Epithelial cell of prostate (primary cell): Measurements from ENCODE around the gene CRIP2.

Experiments used
- DNase-seq: peaks from one replicate; pipeline ENCODE4 v3.0.0-alpha.2; 2011; ENCODE audit warnings: low read depth, low spot score
- H3K27ac ChIP-seq: fragments of 450-650 bp; 2 replicates; pipeline ENCODE4 v1.5.1; 2017; ENCODE audit warnings: mild to moderate bottlenecking

Gene CRIP2

GRCh38 chr14:105475269-105476096 is 862 bp downstream of the CRIP2 start:
- DNase-seq = no peak
- H3K27ac ChIP-seq = peak overlapping the region; percentile 36

- DNase-seq = no peak
- H3K27ac ChIP-seq = peak overlapping the region; percentile 36
These were observed 1.6 kb downstream of the CRIP2 start for GRCh38 chr14:105476097-105476830.

- no peak overlapping the region for H3K27ac ChIP-seq
- no peak for DNase-seq
These were observed 2.4 kb downstream of the CRIP2 start for GRCh38 chr14:105476831-105477659.

- no peak overlapping the region for H3K27ac ChIP-seq
- no peak for DNase-seq
These were observed 3.2 kb downstream of the CRIP2 start for GRCh38 chr14:105477660-105478397.

GRCh38 chr14:105478398-105479251 is 4.0 kb downstream of the CRIP2 start:
- H3K27ac ChIP-seq = no peak overlapping the region
- DNase-seq = no peak

- no peak overlapping the region for H3K27ac ChIP-seq
- DNase-seq = no peak
These were observed 5.0 kb downstream of the CRIP2 start for GRCh38 chr14:105479431-105480158.

GRCh38 chr14:105480199-105480746 is 5.7 kb downstream of the CRIP2 start:
- DNase-seq = no peak
- H3K27ac ChIP-seq = no peak overlapping the region

GRCh38 chr14:105480807-105481801 is 6.5 kb downstream of the CRIP2 start:
- H3K27ac ChIP-seq = peak overlapping the region; percentile 82
- DNase-seq = peak; percentile 34

- peak; percentile 84 for DNase-seq
- H3K27ac ChIP-seq = peak overlapping the region; percentile 82
These were observed 7.4 kb downstream of the CRIP2 start for GRCh38 chr14:105481886-105482457.

GRCh38 chr14:105482486-105483110 is 8.0 kb downstream of the CRIP2 start:
- DNase-seq = no peak
- H3K27ac ChIP-seq = peak overlapping the region; percentile 82

GRCh38 chr14:105483300-105484068 is 8.9 kb downstream of the CRIP2 start:
- no peak overlapping the region for H3K27ac ChIP-seq
- DNase-seq = no peak

GRCh38 chr14:105484069-105484996 is 9.7 kb downstream of the CRIP2 start:
- DNase-seq = no peak
- no peak overlapping the region for H3K27ac ChIP-seq

- no peak overlapping the region for H3K27ac ChIP-seq
- DNase-seq = no peak
These were observed 10.4 kb downstream of the CRIP2 start for GRCh38 chr14:105484997-105485393.

- DNase-seq = no peak
- H3K27ac ChIP-seq = no peak overlapping the region
These were observed 11.1 kb downstream of the CRIP2 start for GRCh38 chr14:105485739-105486162.
